Astrocyte (in vitro differentiated cells and primary cell): ENCODE data around the gene EXOSC2. TPM values are rescaled to one million over a fixed set of nuclear protein-coding genes. Genes with fewer than 3 reads are reported as not detected.

Source experiments
- DNase-seq: peaks from one replicate; pipeline ENCODE4 v3.0.0-alpha.2; 2010; ENCODE audit warnings: low read depth
- FAIRE-seq: peaks from 2 replicates; lab custom pipeline; 2011; peaks lifted over from hg19 to GRCh38; lab: Jason Lieb, UNC
- H2AFZ ChIP-seq: 2 replicates; pipeline ENCODE4 v1.6.0; 2012; ENCODE audit warnings: low read depth, low read length, inconsistent platforms
- H3K27ac ChIP-seq: 2 replicates; pipeline ENCODE4 v1.5.1; 2011; ENCODE audit warnings: low read depth, low read length, inconsistent platforms
- H3K27me3 ChIP-seq: 2 replicates; pipeline ENCODE4 v1.6.0; 2011; ENCODE audit warnings: low read length, inconsistent platforms; ENCODE audit not compliant: insufficient read depth
- H3K36me3 ChIP-seq: 2 replicates; pipeline ENCODE4 v1.5.1; 2011; ENCODE audit warnings: low read length, inconsistent platforms; ENCODE audit not compliant: insufficient read depth
- H3K4me1 ChIP-seq: 2 replicates; pipeline ENCODE4 v1.5.1; 2011; ENCODE audit warnings: low read length, inconsistent platforms; ENCODE audit not compliant: insufficient read depth
- H3K4me2 ChIP-seq: 2 replicates; pipeline ENCODE4 v1.6.0; 2012; ENCODE audit warnings: low read length, inconsistent platforms
- H3K4me3 ChIP-seq: 2 replicates; pipeline ENCODE4 v1.5.1; 2011; ENCODE audit warnings: low read depth, mild to moderate bottlenecking, low read length, inconsistent platforms; ENCODE audit not compliant: insufficient read depth
- H3K79me2 ChIP-seq: 2 replicates; pipeline ENCODE4 v1.6.0; 2012; ENCODE audit warnings: mild to moderate bottlenecking, low read length, inconsistent platforms; ENCODE audit not compliant: insufficient read depth
- H3K9ac ChIP-seq: 2 replicates; pipeline ENCODE4 v1.6.0; 2012; ENCODE audit warnings: mild to moderate bottlenecking, low read length, inconsistent platforms
- H3K9me3 ChIP-seq: 2 replicates; pipeline ENCODE4 v1.5.1; 2012; ENCODE audit warnings: low read depth, mild to moderate bottlenecking, low read length, inconsistent platforms; ENCODE audit not compliant: insufficient read depth
- H4K20me1 ChIP-seq: 2 replicates; pipeline ENCODE4 v1.6.0; 2012; ENCODE audit warnings: low read length, inconsistent platforms; ENCODE audit not compliant: insufficient read depth
- H3K27ac Mint-ChIP-seq: one replicate; pipeline ENCODE4 v1.8.0; 2021; ENCODE audit warnings: mild to moderate bottlenecking, mixed read lengths; ENCODE audit not compliant: unreplicated experiment
- H3K27me3 Mint-ChIP-seq: one replicate; pipeline ENCODE4 v1.8.0; 2021; ENCODE audit warnings: low read depth, mixed read lengths; ENCODE audit not compliant: unreplicated experiment
- H3K36me3 Mint-ChIP-seq: one replicate; pipeline ENCODE4 v1.8.0; 2021; ENCODE audit warnings: low read depth, mixed read lengths; ENCODE audit not compliant: unreplicated experiment
- H3K4me1 Mint-ChIP-seq: one replicate; pipeline ENCODE4 v1.8.0; 2021; ENCODE audit warnings: low read depth, mixed read lengths; ENCODE audit not compliant: unreplicated experiment
- H3K4me3 Mint-ChIP-seq: one replicate; pipeline ENCODE4 v1.8.0; 2021; ENCODE audit warnings: mild to moderate bottlenecking, moderate library complexity, mixed read lengths; ENCODE audit not compliant: unreplicated experiment
- H3K9me3 Mint-ChIP-seq: one replicate; pipeline ENCODE4 v1.8.0; 2021; ENCODE audit warnings: mild to moderate bottlenecking, mixed read lengths; ENCODE audit not compliant: unreplicated experiment
- EZH2 ChIP-seq: IDR thresholded peaks from 2 replicates; pipeline ENCODE4 v1.6.1; 2012; ENCODE audit warnings: mild to moderate bottlenecking, low read length, inconsistent platforms; ENCODE audit not compliant: insufficient read depth
- total RNA-seq: library from RNA; stranded (reverse); gene quantifications from 2 replicates; pipeline ENCODE4 v1.2.1, GENCODE V29; 2021
- TF ChIP-seq, protein P1 (sequence below): IDR thresholded peaks from 2 replicates; pipeline ENCODE4 v1.5.1; 2011; ENCODE audit warnings: low read depth, mild to moderate bottlenecking, inconsistent platforms, low read length, moderate library complexity; ENCODE audit not compliant: insufficient read depth

Gene EXOSC2
- total RNA-seq, 1 donor from 2014 or later = 28.1 TPM

DNA sequence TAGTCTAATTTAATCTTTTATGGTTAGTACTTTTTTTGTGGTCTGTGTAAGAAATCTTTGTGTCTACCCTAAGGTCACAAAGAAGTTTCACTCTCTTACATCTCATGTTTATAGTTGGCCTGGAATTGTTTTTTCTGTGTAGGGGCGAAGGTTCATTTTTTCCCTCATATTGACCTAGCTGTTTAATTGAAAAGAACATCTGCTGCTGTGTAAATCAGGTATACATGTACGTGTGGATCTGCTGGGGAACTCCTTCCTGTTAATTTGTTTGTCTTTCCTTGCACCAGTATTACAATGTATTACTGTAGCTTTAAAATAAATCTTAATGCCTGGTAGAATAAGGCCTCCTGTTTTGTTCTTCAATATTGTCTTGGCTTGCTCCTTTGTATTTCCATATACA lies 37.8 kb downstream of the EXOSC2 start:
- H3K4me1 ChIP-seq = peaks cover 12% of the 10 kb centered on the region
- Mint-ChIP-seq H3K36me3 (peaks cover 9% of the 10 kb centered on the region), H3K9me3 (no peaks in the 10 kb centered on the region), H3K4me1 (peaks cover 7% of the 10 kb centered on the region), H3K27me3 (no peaks in the 10 kb centered on the region), H3K4me3 (no peak overlapping the region), H3K27ac (no peak overlapping the region)
- DNase-seq = no peak
- H3K27ac ChIP-seq = no peak overlapping the region
- no peak for TF ChIP-seq EZH2
- TF ChIP-seq, protein P1, sequence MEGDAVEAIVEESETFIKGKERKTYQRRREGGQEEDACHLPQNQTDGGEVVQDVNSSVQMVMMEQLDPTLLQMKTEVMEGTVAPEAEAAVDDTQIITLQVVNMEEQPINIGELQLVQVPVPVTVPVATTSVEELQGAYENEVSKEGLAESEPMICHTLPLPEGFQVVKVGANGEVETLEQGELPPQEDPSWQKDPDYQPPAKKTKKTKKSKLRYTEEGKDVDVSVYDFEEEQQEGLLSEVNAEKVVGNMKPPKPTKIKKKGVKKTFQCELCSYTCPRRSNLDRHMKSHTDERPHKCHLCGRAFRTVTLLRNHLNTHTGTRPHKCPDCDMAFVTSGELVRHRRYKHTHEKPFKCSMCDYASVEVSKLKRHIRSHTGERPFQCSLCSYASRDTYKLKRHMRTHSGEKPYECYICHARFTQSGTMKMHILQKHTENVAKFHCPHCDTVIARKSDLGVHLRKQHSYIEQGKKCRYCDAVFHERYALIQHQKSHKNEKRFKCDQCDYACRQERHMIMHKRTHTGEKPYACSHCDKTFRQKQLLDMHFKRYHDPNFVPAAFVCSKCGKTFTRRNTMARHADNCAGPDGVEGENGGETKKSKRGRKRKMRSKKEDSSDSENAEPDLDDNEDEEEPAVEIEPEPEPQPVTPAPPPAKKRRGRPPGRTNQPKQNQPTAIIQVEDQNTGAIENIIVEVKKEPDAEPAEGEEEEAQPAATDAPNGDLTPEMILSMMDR = no peak
- no peak overlapping the region for H3K4me2 ChIP-seq
- H4K20me1 ChIP-seq = peaks cover 34% of the 10 kb centered on the region
- H3K9ac ChIP-seq = no peak overlapping the region
- H3K36me3 ChIP-seq = no peaks in the 10 kb centered on the region
- H3K4me3 ChIP-seq = no peak overlapping the region
- no peak overlapping the region for H2AFZ ChIP-seq
- H3K79me2 ChIP-seq = peaks cover 70% of the 10 kb centered on the region
- FAIRE-seq = no peak
- no peaks in the 10 kb centered on the region for H3K9me3 ChIP-seq
- no peaks in the 10 kb centered on the region for H3K27me3 ChIP-seq

DNA sequence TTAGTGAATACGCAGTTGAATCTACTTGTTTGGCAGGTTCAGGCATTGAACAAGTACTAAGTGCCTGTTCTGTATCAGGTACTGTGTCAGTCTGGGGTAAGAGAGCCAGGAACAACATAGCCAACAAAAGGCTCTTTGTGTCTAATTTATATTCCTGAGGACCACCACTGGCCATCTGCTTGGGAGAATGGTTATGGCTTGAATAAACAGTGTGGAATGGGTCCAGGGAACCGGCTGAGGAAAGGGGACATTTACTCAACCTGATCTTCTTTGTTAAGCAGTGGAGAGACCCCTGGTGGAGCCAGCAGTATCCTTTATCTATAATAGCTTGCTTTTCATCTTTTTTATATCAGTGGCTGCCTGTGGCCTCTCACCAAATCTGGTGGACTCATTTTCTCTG lies 38.6 kb downstream of the EXOSC2 start:
- H2AFZ ChIP-seq = no peak overlapping the region
- peaks cover 38% of the 10 kb centered on the region for H4K20me1 ChIP-seq
- peak; percentile 8 for DNase-seq
- no peak overlapping the region for H3K9ac ChIP-seq
- no peaks in the 10 kb centered on the region for H3K9me3 Mint-ChIP-seq
- H3K27ac ChIP-seq = no peak overlapping the region
- peaks cover 9% of the 10 kb centered on the region for H3K36me3 Mint-ChIP-seq
- H3K27ac Mint-ChIP-seq = no peak overlapping the region
- peaks cover 7% of the 10 kb centered on the region for H3K4me1 Mint-ChIP-seq
- no peak for FAIRE-seq
- H3K9me3 ChIP-seq = no peaks in the 10 kb centered on the region
- no peaks in the 10 kb centered on the region for H3K27me3 ChIP-seq
- no peaks in the 10 kb centered on the region for H3K27me3 Mint-ChIP-seq
- H3K79me2 ChIP-seq = peaks cover 70% of the 10 kb centered on the region
- H3K4me3 Mint-ChIP-seq = no peak overlapping the region
- peaks cover 12% of the 10 kb centered on the region for H3K4me1 ChIP-seq
- no peak overlapping the region for H3K4me3 ChIP-seq
- TF ChIP-seq EZH2 = no peak
- TF ChIP-seq, protein P1 = peak; percentile 4
- no peak overlapping the region for H3K4me2 ChIP-seq
- no peaks in the 10 kb centered on the region for H3K36me3 ChIP-seq

DNA sequence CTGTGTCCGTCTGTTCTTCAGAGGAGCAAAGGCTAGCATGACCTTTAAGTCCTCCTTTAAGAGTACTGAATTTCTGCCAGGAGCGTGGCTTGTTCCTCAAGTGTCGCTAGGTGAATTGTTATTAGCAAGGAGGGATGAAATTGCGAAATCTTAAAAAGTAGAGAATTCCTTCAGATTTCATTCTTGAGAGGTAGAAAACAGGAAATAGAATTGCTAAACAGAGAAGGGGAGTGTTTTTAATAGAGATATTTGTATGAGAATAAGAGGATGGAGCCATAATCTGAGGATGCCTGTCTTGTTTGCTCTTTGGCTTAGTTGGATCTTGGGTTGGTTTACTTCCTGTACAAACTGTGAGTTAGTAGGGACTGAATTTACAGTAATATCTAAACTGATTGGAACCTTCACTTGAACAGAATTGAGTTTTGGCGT lies 39.2 kb downstream of the EXOSC2 start:
- H3K4me1 ChIP-seq = peaks cover 11% of the 10 kb centered on the region
- H3K9me3 ChIP-seq = no peaks in the 10 kb centered on the region
- no peaks in the 10 kb centered on the region for H3K27me3 Mint-ChIP-seq
- no peak overlapping the region for H3K27ac ChIP-seq
- H3K9ac ChIP-seq = no peak overlapping the region
- no peak for TF ChIP-seq EZH2
- TF ChIP-seq, protein P1 = no peak
- peaks cover 68% of the 10 kb centered on the region for H3K79me2 ChIP-seq
- no peak overlapping the region for H3K4me3 Mint-ChIP-seq
- peaks cover 43% of the 10 kb centered on the region for H4K20me1 ChIP-seq
- H3K27ac Mint-ChIP-seq = peak overlapping the region; percentile 10
- H3K36me3 ChIP-seq = no peaks in the 10 kb centered on the region
- DNase-seq = no peak
- H3K9me3 Mint-ChIP-seq = no peaks in the 10 kb centered on the region
- H2AFZ ChIP-seq = no peak overlapping the region
- H3K4me1 Mint-ChIP-seq = peaks cover 7% of the 10 kb centered on the region
- no peak overlapping the region for H3K4me3 ChIP-seq
- no peak for FAIRE-seq
- H3K27me3 ChIP-seq = no peaks in the 10 kb centered on the region
- H3K4me2 ChIP-seq = no peak overlapping the region
- H3K36me3 Mint-ChIP-seq = peaks cover 9% of the 10 kb centered on the region
